Stimulated activated CD4-positive, alpha-beta T cell treated with anti-CD3 and anti-CD28 coated beads, TNF-alpha, amount 100 ng/mL, for 1 hour (primary cell): Measurements from ENCODE around the gene VAMP2.

Experiments
- DNase-seq, 3 donors: peaks; one replicate each; pipeline ENCODE4 v3.0.0-alpha.2; 2020; ENCODE audit warnings: low read depth in 3 of 3, low spot score in 1 of 3

Gene VAMP2

DNA sequence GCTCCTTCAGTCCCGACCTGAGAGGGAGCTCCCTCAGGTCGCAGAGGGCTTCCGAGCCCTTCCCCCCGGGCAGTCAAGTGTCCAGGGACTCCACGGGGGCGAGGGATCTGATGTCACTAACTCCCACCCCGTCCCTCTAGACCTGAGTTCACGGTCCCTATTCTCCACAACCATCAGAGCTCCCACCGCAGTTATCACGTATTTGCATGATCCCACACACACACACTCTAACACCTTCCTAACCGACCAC is 6.8 kb downstream of the VAMP2 start:
- DNase-seq: no peak

DNA sequence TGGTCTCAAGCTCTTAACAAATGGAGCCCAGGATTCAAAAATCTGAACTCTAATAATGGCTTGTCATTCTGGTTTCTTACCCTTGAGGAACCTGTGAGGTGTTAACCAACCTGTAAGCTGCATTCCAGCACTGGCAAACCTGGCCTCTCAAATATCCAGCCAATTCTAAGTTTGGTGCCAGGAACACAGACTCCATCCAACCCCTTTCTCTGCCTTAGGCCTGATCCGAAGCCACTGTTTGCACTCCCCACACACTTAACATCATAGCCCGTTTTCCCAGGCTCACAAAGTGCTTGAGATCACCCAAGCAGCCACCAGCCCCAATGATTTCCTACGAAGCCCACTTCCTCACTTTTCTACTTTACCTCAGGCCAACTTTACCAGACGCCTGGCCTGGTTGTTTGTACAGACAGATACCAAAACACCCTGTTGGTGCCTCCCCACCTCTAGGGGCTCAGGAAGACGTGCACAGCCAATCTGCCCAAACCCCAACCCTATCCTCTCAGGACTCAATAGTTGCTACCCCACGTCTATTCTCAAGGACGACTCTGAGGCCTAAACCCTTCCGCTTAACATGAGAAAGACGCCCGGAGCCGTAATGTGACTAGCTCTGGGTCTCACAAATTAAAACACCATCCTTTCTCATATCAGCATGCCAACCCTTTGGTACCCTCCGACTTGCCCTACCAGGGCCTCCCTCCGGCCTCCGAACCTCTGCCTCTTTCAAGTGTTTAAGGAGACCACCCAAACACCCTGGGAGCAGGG is 7.3 kb downstream of the VAMP2 start:
- DNase-seq: no peak

DNA sequence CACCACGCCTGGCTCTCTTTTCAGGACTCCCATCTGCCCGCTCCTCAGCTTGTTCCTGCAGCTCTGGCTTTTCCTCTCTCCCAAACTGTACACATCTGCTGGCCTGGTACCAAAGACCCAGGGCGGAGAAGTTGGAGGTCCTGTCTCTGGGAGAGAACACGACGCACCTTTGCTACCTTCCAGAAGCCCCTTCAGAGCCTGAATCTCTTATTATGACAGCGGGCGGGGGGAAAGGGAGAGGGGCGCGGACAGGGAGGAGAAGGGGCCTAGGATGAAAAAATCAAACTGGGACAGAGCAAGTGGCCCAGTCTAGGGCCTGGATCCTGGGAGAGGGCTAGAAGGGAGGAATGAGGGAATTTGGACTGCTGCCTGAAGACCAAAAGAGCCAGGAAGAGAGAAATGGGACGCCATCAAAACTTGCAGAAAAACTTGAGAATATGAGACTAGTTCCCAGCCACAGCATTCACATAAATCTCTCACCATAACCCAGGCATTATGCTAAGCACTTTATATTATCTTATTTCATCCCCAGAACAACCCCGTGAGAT is 8.1 kb downstream of the VAMP2 start:
- no peak for DNase-seq

DNA sequence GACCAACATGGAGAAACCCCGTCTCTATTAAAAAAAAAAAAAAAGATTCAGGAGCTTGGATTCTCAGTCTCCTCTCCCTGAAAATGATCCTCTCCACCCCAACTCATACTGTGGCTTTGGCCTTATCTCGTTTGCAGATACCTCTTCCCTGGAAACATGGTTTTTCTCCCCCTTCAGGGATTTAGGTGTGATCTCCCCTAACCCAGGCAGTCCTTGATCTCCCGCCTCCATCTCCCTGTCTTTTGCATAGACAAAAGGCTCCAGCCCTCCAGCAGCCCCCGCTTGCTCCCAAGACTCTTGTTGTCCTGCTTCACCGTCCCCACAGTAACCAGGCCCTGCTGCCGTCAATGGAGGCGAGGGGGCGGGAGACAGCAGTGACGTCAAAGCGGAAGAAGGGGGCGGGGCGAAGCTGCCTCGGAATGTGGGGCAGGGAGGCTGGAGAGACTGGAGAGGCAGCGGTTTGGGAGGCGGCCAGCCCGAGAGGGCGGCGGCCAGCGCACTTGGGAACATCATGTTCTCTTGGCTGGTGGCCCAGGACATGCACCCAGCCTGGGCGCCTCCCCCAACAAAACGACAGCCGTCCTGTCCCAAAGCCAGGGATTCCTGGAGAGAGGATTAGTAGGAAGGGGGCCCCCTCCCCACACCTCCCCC is 8.7 kb downstream of the VAMP2 start:
- peak; percentile 69 to 76 (median 71) for DNase-seq

DNA sequence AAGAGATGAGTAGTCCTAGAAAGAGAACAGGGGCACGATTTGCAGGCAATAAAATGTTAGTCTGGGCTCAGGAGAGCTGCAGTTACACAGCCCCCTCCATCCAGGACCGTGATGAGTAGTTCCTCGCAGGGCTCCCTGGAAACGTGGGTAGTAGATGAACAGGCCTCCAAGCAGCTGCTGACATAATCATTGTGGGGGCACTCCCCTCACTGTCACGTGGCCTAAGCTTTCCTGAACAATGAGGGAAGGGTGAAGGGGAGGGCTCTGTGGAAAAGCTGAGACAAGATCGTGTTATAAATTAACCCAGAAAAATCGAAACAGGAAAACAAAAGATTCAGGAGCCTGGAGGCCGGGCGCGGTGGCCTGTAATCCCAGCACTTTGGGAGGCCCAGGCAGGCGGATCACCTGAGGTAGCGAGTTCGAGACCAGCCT is 9.2 kb downstream of the VAMP2 start:
- peak in 1 of 3 donors; percentile 33 for DNase-seq

DNA sequence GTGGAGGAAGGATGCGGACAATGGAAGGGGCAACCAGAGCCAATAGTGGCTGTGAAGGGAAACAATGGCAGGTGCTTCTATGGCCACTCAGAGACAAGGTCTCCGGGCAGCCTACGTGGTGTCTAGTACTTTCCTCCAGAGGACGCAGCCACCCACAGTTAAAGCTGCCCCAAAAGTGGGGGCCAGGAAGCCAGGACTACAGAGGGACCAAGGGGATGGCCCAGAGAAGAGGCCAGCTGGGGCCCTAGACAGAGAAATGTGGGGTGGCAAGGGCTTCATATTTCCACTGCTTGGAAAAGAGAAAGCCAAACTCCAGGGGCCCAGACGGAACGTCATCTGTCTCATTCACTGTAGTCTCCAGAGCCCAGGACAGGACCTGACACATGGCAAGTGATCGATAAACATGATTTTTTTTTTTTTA is 9.7 kb downstream of the VAMP2 start:
- DNase-seq: no peak

DNA sequence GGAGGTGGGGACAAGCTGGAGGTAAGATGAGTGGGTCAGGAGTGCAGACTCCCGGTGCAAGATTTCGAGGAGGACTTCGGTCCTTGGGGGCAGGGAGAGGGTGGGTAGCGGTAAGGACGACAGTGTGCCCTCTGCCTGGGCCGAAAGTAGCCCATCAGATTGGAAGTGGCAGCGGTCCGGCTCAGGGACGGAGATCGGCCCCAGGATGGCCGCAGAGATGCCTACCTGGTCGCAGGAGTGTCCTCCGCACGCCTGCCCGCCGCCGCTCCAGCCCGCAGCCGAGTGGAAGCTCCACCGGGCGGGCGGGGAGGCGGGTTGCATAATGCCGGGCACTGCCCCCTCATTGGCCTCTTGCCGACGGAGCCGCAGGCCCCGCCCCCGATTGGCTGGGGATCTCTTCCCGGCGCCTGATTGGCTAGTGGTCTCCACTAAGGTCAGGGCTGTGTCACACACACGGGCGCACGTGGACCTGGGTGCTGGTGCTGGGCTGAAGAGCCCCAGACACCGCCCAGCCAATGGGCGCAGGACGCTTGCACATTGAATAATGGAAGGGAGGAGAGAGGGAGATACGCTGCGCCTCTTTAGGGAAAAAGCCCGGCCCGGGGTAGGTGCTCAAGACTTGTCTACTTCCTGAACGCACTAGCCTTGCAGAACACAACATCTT is 10.5 kb downstream of the VAMP2 start, which contains the start of gene PER1:
Gene PER1, minus strand, starts transcription at position 293 of the 664 bp plus-strand sequence. CDS start 1,698 bp downstream, outside the sequence.
- DNase-seq: peak; percentile 64 to 76 (median 69)

DNA sequence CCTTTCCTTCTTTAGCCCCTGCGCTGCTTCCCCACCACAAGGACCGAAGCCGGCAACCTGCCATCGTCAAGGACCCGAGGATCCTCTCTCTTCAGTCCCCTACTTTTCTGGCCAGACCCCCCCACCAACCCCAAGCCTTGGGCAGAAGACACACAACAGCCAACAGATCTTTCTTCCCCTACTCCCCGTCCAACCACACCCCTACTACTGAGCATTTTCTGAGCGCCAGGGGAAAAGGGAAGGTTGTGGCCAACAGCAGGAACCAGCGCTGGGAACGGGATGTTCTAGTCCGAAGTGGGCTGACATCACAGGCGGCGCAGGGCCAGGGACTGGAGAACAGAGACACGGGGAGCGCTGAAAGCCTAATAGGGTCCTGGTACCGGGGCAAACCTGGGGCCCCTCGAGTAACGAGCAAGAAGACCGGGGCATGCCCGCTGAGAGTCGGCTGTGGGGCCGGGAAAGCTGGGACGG is 11.1 kb downstream of the VAMP2 start:
- no peak for DNase-seq

DNA sequence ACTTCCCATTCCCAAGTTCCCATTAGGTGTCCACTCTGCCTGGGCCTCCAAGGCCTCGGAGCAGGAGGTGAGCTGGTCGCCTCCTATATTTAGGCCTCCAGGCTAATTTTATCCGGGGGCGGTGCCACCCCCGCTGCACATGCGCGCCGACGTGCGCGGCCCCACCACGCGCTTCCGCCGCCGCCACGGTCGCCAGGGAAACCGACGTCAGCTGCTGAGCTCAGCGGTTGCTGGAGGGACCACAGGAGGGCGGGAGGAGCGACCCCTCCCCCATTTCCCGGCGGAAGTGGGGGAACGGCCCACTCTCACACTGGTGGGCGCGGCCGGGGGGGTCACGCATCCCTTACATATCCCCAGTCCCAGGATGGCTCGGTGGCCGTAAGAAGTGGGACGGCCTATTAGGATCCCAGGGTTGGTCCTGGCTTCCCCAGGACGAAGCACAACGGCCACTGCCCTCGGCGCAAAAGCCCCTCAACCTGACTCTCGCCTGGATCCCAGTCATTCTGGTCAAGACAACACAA is 11.6 kb downstream of the VAMP2 start:
- peak; percentile 57 to 83 (median 75) for DNase-seq

DNA sequence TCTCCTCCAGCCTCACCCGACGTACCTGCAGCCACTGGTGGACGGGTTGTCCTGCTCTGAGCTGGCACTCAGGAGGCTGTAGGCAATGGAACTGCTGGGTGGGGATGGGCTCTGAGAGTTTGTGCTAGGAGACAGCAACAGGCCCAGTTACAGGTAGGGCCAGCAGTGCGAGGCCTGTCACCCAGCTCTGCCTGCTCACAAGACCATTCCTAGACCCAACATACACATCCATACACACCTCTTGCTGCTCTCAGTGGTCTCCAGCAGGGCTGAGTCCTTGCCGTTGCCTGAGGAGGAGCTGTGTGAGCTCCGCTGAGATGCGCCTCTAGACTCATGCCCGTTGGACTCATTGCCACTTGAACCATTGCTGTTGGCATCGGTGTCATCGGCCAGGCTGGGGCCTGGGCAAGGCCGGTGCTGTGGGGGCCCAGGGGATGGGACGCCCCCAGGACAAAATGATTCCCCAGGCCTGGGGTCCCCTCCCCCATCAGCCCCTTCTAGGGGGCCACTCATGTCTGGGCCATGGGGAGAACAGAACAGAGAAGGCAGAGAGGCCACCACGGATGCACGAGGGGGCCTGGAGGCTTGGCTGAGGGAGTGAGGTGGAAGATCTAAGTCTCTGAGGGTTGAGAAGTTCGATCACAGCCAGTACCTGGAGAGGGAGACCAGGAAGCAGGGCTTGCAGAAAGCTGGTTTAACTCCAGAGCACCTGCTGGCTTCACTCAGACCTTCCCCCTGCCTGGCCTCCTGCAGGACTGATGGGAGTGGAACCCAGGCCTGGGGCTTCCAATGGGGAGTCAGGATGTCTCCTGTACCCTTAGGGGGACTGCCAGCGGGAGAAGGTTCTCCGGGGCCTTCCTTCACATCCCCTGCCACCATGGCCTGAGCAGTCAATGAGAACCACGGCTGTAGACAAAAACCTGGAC is 12.3 kb downstream of the VAMP2 start:
- no peak for DNase-seq

DNA sequence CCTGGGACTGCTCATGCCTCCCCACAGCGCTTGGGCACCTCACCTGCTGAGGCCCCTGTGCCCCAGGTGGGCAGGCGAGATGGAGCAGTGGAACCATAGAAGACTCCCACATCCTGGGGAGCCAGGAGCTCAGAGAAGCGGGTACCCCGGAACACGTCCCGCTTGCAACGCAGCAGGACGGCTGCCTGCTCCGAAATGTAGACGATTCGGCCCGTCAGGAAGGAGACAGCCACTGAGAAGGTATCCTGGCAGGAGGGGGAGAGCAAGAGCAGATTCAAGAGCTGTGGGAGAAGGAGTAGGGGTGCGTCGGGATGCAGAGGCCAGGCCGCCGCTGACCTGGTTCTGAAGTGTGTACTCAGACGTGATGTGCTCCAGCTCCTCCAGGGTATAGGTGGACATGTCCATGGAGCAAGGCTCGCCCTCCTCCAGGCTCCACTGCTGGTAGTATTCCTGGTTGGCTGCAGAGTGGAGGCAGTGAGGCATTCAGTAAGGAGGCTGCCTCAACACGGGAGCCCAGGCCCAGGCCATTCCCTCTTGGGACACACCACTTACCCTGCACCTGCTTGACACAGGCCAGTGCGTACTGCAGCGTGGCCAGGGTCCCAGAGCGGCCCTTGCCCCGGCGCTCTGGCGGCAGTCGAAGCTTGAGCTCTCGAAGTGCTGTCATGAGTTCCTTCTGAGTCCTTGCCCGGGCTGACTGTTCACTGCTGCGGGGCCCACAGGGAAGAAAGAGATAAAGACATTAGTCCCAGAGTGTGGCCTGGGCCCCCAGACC is 13.1 kb downstream of the VAMP2 start:
- DNase-seq: no peak

DNA sequence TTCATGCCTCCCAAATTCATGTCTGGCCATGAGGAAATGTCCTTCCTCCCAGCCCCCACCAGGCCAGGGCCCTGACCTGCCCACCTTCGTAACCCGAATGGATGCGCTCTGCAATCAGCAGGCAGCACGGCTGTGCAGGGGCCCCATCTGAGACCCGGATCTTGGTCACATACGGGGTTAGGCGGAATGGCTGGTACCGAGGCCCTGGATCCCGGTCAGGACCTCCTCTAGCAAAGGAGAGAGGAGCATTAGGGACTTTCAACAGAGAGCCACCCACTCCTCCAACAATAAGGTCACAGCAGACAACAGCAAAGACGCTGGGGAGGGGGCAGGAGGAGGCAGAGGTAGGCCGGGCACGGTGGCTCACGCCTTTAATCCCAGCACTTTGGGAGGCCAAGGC is 14.2 kb downstream of the VAMP2 start:
- no peak for DNase-seq

DNA sequence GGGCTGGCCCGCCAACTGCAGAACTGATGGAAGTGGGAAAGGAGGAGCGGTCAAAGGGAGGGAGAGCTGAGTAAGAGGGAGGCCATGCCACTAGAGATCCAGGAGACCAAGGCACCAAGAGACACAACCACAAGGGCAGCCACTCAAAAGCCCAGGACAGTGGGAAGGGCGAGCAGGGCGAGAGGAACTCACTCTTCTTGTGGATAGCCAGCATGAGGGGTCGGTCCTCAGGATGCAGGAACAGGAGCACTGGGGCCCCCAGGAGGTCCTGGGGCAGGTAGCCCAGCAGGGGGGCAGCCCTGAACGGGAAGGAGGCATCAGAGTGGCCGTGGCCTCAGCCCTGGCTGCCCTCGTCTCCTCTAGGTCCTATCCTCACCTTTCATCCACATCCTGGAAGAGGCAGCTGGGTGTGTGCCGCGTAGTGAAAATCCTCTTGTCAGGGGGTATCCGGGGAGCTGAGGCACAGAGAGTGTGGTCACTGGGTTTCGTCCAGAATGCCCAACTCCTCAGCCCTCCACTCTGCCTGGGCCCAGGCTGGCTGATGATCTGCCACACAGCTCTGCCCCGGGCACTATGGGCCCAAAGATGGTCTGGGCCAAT is 14.8 kb downstream of the VAMP2 start:
- no peak for DNase-seq

DNA sequence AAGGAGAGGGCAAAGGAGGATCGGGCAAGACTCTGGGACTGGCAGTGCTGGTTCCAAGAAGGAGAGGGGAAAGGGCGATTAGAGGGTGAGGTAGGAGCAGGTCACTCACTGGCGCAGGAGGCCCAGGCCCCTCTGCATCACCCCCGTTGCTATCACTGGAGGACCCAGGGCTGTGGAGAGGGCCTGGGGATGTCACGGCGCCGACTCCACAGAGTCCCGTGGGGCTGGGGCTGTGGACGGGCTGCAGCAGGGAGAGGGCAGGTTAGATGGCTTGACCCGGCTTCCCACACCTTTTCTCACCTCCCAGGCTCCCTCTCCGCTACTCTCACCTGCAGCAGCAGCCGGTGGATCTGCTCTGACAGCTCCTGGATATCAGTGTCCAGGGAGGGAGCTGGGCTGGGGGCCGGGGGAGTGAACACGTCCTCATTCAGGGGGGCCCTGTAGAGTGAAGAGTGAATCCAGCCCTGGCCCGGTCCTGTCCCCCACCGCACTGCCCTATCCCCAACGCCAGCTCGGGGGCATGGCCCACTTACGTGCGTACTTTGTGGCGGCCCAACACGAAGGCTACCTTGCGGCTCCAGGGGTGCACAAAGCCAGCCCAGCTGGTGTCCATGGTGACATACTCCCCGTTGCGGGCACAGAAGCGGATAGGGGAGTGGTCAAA is 15.5 kb downstream of the VAMP2 start:
- DNase-seq: no peak

DNA sequence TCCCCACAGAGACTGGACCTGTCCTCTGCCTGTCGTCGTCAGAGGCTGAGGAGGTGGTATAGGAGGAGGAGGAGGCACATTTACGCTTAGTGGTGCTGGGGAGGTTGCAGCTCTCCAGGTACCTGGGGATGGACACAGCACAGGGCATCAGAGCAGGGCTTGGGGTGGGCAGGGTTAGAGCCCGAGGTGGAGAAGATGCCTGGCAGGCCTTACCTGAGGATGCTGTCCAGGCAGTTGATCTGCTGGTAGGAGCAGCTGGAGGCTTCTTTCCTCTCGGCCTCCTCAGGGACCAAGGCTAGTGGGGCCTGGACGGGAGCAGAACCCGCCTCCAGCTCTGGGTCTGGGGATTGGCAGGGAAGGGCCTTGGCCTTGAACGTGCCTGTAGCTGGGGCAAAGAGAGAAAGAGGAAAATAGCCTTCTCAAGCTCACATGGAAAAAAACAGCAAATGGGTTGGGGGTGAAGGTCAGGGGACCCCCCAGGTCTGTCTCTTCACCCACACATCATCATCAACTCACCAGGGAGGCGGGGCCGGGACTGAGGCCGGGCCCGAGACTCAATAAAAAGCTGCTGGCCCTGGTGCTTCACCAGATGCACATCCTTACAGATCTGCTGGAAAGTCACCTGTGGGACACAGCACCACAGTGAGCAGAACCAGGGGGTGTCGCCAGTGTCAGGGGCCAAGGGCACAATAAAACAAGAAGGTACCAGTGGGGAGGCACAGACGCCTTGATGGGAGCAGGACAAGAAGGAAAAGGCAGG is 16.2 kb downstream of the VAMP2 start:
- DNase-seq: no peak

DNA sequence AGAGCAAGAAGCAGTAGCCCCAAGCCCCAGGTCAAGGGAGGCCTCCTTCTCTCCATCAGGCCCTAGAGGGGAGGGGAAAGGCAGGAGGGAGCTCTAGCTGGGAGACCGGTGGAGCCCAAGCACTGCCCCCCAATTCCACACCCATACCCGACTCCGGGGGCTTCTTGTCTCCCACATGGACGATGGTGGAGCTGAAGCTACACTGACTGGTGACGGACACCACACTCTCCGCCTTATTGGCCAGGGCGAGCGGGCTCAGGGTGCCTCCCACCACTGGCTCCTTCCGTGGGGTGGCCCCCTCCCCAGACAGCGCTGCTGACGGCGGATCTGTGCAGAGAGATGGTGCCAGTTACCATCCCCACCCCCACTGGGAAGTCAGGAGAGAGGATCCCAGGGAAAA is 16.9 kb downstream of the VAMP2 start:
- no peak for DNase-seq

DNA sequence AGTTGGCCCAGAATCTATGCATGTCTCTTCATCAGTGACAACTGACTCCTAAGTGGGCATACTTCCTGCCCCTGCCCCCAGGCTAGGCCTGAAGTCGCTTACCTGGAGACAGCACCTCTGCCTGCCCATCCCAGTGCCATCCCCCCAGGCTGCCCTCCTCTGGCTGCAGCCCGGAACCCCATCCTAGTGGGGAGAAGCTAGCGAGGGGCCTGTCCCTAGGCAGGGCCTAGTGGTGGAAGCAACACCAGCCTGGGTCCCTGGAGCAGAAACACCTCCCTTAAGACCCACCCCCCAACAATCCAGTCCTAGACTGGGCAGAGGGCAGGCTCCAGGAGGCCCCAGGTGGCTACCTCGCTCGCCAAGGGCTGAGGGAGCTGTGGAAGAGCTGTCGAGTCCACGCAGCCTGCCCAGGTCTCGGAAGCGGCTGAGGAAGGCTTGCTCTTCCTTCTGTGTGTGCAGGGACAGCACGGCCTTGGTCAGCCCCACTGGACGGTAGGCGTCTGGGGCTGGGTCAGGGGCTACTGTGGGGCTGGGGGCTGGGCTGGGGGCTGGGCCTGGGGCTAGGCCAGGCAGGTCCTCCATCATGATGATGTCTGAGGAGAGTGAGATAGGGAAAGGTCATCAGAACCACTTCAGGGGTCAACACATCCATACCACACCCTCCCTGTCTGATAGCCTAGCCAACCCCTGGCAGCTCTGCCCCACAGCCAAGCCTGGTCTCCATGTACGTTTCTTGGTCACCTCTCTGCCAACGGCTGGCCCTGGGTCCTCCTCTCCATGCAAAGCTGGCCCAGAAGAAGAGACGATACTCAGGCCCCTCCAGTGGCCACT is 18.1 kb downstream of the VAMP2 start:
- DNase-seq: no peak
